HepG2 (cell line): Measurements from ENCODE around the gene ZNF581. TPM values are rescaled to one million over a fixed set of nuclear protein-coding genes. Genes with fewer than 3 reads are reported as not detected.

Experiments used
- ASH2L ChIP-seq: fragments of 300-600, 200-600 bp; sonication (generic); IDR thresholded peaks from 2 replicates; pipeline ENCODE4 v1.7.0; 2017; ENCODE audit warnings: low read depth, mild to moderate bottlenecking, moderate library complexity, mixed read lengths, low read length; ENCODE audit not compliant: insufficient read length
- CREB1 ChIP-seq, 2 experiments: fragments of 450-650 bp in 1 of 2; IDR thresholded peaks; 2 replicates each; pipeline ENCODE4 v1.6.1; 2016 to 2017; ENCODE audit warnings: control low read depth in 1 of 2, mild to moderate bottlenecking in 1 of 2, missing compliant biosample characterization in 1 of 2, missing genetic modification characterization in 1 of 2
- FOSL1 ChIP-seq: sonication (generic); formaldehyde crosslinking; IDR thresholded peaks from 2 replicates; pipeline ENCODE4 v1.9.0; 2021; ENCODE audit warnings: missing genetic modification reagents, borderline replicate concordance
- FOXP1 ChIP-seq, 2 experiments: fragments of 450-650 bp in 1 of 2; IDR thresholded peaks; 2 replicates each; pipeline ENCODE4 v1.6.1; 2017 to 2018; ENCODE audit warnings: antibody characterized with exemption in 1 of 2
- GABPA ChIP-seq, 2 experiments: IDR thresholded peaks; 2 replicates each; pipeline ENCODE4 v1.6.1; 2011 to 2016; ENCODE audit warnings: low read depth in 2 of 2, low read length in 1 of 2, missing biosample characterization in 1 of 2, missing genetic modification characterization in 1 of 2
- GATAD1 ChIP-seq: IDR thresholded peaks from 2 replicates; pipeline ENCODE4 v1.6.1; 2016; ENCODE audit warnings: missing genetic modification reagents, missing compliant biosample characterization
- HCFC1 ChIP-seq: fragments of 150-350 bp; IDR thresholded peaks from 2 replicates; pipeline ENCODE4 v1.6.1; 2014; ENCODE audit warnings: low read depth, low read length
- NFYC ChIP-seq: IDR thresholded peaks from 2 replicates; pipeline ENCODE4 v1.6.1; 2016; ENCODE audit warnings: missing genetic modification reagents, missing compliant biosample characterization
- NRL ChIP-seq: sonication (generic); formaldehyde crosslinking; IDR thresholded peaks from 2 replicates; pipeline ENCODE4 v1.5.0; 2020; ENCODE audit warnings: missing genetic modification reagents, mild to moderate bottlenecking, moderate library complexity, borderline replicate concordance
- YEATS2 ChIP-seq: sonication (generic); formaldehyde crosslinking; IDR thresholded peaks from 2 replicates; pipeline ENCODE4 v1.4.0; 2020; ENCODE audit warnings: missing genetic modification reagents, borderline replicate concordance
- ZNF83 ChIP-seq: sonication (generic); formaldehyde crosslinking; IDR thresholded peaks from 2 replicates; pipeline ENCODE4 v1.4.0; 2020; ENCODE audit warnings: missing genetic modification reagents, mild to moderate bottlenecking, borderline replicate concordance
- polyA plus RNA-seq, 8 experiments: library from polyadenylated mRNA; depleted of rRNA in 3 of 8; stranded (reverse) in 7 of 8; unstranded in 1 of 8; fragments of >200 nt; fragmentation: Illumina TruSeq in 4 of 8; extraction: Trizol in 4 of 8; gene quantifications; 2 replicates each; pipeline versions ENCODE4 v1.2.1 to v1.2.3, GENCODE V29; 2011 to 2016; ENCODE audit warnings: low read depth in 4 of 8, missing spikeins in 1 of 8, mixed read lengths in 1 of 8; ENCODE audit not compliant: insufficient read depth in 1 of 8
- total RNA-seq, 5 experiments: library from RNA; depleted of rRNA; stranded (reverse); fragments of >200 nt; fragmentation: Illumina TruSeq; extraction: Trizol; gene quantifications; 2 replicates each; pipeline ENCODE4 v1.2.3, GENCODE V29; 2016; ENCODE audit warnings: low read depth in 1 of 5
- TF ChIP-seq, protein P1 (sequence below): IDR thresholded peaks from 2 replicates; pipeline ENCODE4 v1.6.1; 2016; ENCODE audit warnings: low read depth, missing genetic modification reagents, missing compliant biosample characterization
- TF ChIP-seq, protein P2 (sequence below): sonication (generic); formaldehyde crosslinking; IDR thresholded peaks from 2 replicates; pipeline ENCODE4 v1.5.1; 2020; ENCODE audit warnings: mild to moderate bottlenecking, missing genetic modification reagents
- TF ChIP-seq, protein P3 (sequence below): sonication (generic); formaldehyde crosslinking; IDR thresholded peaks from 2 replicates; pipeline ENCODE4 v1.9.0; 2021; ENCODE audit warnings: missing genetic modification reagents, borderline replicate concordance

Gene ZNF581
- total and polyA plus RNA-seq, 2 of the 13 experiments (the other 11 are each of a cell fraction or from before 2014, with no cell fraction given), result 19.6 to 49.5 TPM

DNA sequence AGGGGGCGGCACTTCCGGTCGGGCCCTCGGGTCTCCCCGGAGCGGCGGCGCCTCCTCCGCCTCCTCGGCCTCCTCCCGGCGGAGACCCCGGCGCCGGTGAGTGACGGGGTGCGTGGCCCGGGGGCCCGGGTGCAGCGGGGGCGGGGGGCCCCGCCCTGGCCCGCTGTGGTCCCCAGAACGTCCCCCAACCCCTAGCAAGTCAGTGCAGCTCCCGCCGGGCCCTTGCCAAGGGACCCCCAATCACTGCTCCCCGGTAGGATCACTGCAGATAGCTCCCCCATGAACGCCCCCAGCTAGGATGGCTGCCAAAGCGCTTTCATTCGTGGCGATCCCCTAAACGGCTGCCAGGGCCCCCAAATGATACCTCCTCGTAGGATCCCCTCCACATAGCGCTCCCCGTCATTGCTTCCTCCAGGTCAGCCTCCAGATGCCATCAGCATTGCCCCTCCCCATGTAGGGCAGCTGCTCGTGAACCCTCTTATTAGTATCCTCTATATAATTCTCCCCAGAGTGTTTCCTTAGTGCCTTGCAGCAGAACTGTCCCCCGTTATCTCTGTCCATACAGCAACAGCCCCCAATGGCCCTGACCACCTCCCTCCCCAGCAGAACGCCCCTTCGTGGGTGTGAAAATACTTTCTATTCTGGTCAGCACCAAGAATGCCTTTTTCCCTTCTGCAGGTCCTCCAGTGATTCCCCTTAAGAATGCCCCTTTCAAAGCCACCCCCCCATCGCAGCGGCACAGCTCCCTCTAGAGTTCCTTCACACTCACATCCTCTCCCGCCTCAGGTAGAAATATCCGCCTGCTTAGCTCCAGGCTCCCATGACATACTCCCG lies 37.6 kb upstream of the ZNF581 start, which contains the start of gene ZNF865 (continued):
- TF ChIP-seq, protein P1, sequence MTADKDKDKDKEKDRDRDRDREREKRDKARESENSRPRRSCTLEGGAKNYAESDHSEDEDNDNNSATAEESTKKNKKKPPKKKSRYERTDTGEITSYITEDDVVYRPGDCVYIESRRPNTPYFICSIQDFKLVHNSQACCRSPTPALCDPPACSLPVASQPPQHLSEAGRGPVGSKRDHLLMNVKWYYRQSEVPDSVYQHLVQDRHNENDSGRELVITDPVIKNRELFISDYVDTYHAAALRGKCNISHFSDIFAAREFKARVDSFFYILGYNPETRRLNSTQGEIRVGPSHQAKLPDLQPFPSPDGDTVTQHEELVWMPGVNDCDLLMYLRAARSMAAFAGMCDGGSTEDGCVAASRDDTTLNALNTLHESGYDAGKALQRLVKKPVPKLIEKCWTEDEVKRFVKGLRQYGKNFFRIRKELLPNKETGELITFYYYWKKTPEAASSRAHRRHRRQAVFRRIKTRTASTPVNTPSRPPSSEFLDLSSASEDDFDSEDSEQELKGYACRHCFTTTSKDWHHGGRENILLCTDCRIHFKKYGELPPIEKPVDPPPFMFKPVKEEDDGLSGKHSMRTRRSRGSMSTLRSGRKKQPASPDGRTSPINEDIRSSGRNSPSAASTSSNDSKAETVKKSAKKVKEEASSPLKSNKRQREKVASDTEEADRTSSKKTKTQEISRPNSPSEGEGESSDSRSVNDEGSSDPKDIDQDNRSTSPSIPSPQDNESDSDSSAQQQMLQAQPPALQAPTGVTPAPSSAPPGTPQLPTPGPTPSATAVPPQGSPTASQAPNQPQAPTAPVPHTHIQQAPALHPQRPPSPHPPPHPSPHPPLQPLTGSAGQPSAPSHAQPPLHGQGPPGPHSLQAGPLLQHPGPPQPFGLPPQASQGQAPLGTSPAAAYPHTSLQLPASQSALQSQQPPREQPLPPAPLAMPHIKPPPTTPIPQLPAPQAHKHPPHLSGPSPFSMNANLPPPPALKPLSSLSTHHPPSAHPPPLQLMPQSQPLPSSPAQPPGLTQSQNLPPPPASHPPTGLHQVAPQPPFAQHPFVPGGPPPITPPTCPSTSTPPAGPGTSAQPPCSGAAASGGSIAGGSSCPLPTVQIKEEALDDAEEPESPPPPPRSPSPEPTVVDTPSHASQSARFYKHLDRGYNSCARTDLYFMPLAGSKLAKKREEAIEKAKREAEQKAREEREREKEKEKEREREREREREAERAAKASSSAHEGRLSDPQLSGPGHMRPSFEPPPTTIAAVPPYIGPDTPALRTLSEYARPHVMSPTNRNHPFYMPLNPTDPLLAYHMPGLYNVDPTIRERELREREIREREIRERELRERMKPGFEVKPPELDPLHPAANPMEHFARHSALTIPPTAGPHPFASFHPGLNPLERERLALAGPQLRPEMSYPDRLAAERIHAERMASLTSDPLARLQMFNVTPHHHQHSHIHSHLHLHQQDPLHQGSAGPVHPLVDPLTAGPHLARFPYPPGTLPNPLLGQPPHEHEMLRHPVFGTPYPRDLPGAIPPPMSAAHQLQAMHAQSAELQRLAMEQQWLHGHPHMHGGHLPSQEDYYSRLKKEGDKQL (CRISPR knock-in tag), result no peak
- TF ChIP-seq ZNF83 (CRISPR knock-in tag) (no peak), NRL (CRISPR knock-in tag) (no peak; the same call in 1 of the 2 replicates), FOXP1 (IDR thresholded peaks at IDR 0.05) (no peak), FOXP1 (CRISPR knock-in tag; IDR thresholded peaks at IDR 0.05) (no peak), GATAD1 (CRISPR knock-in tag) (peak; percentile 40), NFYC (CRISPR knock-in tag) (no peak), ASH2L (no peak), FOSL1 (CRISPR knock-in tag) (no peak), GABPA (IDR thresholded peaks at IDR 0.05; ENCODE audit: low read depth, low read length) (no peak), GABPA (CRISPR knock-in tag; IDR thresholded peaks at IDR 0.05; ENCODE audit: low read depth) (peak; percentile 57), CREB1 (IDR thresholded peaks at IDR 0.05) (no peak), CREB1 (CRISPR knock-in tag; IDR thresholded peaks at IDR 0.05) (0 out of 2 replicates have a peak, but pooled peaks have one; percentile 16), HCFC1 (no peak), YEATS2 (CRISPR knock-in tag) (peak; percentile 60; the same call in 1 of the 2 replicates)
- TF ChIP-seq, protein P2, sequence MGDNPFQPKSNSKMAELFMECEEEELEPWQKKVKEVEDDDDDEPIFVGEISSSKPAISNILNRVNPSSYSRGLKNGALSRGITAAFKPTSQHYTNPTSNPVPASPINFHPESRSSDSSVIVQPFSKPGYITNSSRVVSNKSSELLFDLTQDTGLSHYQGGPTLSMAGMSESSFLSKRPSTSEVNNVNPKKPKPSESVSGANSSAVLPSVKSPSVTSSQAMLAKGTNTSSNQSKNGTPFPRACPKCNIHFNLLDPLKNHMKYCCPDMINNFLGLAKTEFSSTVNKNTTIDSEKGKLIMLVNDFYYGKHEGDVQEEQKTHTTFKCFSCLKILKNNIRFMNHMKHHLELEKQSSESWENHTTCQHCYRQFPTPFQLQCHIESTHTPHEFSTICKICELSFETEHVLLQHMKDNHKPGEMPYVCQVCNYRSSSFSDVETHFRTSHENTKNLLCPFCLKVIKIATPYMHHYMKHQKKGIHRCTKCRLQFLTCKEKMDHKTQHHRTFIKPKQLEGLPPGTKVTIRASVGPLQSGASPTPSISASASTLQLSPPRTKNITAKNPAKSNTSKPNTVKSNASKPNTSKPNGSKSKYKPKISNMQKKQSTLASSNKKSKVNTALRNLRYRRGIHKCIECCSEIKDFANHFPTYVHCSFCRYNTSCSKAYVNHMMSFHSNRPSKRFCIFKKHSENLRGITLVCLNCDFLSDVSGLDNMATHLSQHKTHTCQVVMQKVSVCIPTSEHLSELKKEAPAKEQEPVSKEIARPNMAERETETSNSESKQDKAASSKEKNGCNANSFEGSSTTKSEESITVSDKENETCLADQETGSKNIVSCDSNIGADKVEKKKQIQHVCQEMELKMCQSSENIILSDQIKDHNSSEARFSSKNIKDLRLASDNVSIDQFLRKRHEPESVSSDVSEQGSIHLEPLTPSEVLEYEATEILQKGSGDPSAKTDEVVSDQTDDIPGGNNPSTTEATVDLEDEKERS (CRISPR knock-in tag), result 0 out of 2 replicates have a peak, but pooled peaks have one; percentile 23
- TF ChIP-seq, protein P3, sequence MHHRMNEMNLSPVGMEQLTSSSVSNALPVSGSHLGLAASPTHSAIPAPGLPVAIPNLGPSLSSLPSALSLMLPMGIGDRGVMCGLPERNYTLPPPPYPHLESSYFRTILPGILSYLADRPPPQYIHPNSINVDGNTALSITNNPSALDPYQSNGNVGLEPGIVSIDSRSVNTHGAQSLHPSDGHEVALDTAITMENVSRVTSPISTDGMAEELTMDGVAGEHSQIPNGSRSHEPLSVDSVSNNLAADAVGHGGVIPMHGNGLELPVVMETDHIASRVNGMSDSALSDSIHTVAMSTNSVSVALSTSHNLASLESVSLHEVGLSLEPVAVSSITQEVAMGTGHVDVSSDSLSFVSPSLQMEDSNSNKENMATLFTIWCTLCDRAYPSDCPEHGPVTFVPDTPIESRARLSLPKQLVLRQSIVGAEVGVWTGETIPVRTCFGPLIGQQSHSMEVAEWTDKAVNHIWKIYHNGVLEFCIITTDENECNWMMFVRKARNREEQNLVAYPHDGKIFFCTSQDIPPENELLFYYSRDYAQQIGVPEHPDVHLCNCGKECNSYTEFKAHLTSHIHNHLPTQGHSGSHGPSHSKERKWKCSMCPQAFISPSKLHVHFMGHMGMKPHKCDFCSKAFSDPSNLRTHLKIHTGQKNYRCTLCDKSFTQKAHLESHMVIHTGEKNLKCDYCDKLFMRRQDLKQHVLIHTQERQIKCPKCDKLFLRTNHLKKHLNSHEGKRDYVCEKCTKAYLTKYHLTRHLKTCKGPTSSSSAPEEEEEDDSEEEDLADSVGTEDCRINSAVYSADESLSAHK (CRISPR knock-in tag), result no peak
